Heart right ventricle (tissue), 16 donors: ENCODE measurements around the gene RPL35A. TPM values are rescaled to one million over a fixed set of nuclear protein-coding genes. Genes with fewer than 3 reads are reported as not detected.
"Not testable (repeated sequence)": the region's sequence is repeated elsewhere in the genome, so short reads cannot be mapped to it uniquely, and the experiment has no call there.

Source experiments
- ATAC-seq, 8 donors: fragments of 200-7000 bp; cut with Tn5 transposase; one replicate each; pipeline ENCODE4 v1.9.1; 2020; ENCODE audit warnings: mild to moderate bottlenecking in 8 of 8, moderate library complexity in 8 of 8, moderate number of reproducible peaks in 1 of 8
- DNase-seq, 2 donors: peaks; one replicate each; pipeline ENCODE4 v3.0.0-alpha.2; 2020
- H3K27ac ChIP-seq, 10 donors: fragments of 200-600 bp; sonication (generic) in 2 of 10; one replicate each; pipeline versions ENCODE4 v1.5.0 to v1.8.0; 2020 to 2022; ENCODE audit warnings: mild to moderate bottlenecking in 3 of 10
- H3K27me3 ChIP-seq, 7 donors: fragments of 200-600 bp; one replicate each; pipeline ENCODE4 v1.8.0; 2021 to 2022; ENCODE audit warnings: mild to moderate bottlenecking in 2 of 7
- H3K36me3 ChIP-seq, 9 donors: fragments of 200-600 bp; sonication (generic) in 1 of 9; one replicate each; pipeline versions ENCODE4 v1.5.0 to v1.8.0; 2020 to 2022; ENCODE audit warnings: mild to moderate bottlenecking in 2 of 9
- H3K4me1 ChIP-seq, 9 donors: fragments of 200-600 bp; sonication (generic) in 1 of 9; one replicate each; pipeline versions ENCODE4 v1.5.0 to v1.8.0; 2020 to 2022; ENCODE audit warnings: mild to moderate bottlenecking in 4 of 9
- H3K4me3 ChIP-seq, 10 donors: fragments of 200-600 bp; sonication (generic) in 2 of 10; one replicate each; pipeline versions ENCODE4 v1.5.0 to v1.8.0; 2020 to 2022; ENCODE audit warnings: mild to moderate bottlenecking in 7 of 10, moderate library complexity in 2 of 10
- H3K9me3 ChIP-seq, 11 donors: fragments of 200-600 bp in 10 of 11; sonication (generic) in 2 of 11; one replicate each; pipeline versions ENCODE4 v1.5.0 to v1.8.0; 2013 to 2022; ENCODE audit warnings: mild to moderate bottlenecking in 2 of 11, control low read depth in 1 of 11, moderate library complexity in 1 of 11
- WGBS, 2 donors: extraction: QIAGEN DNeasy Blood & Tissue Kit; methylation state at CpG; one replicate each; pipeline ENCODE4 v1.1.7; 2013; ENCODE audit warnings: inconsistent platforms in 1 of 2; 5-methylcytosine and 5-hydroxymethylcytosine counted together
- intact Hi-C, 10 donors: fragments of 100-400 bp; cut with DNase I; formaldehyde crosslinking; loops; one replicate each; pipeline versions ENCODE4 v1.11.1 to v1.14.2; 2022
- polyA plus RNA-seq, 2 donors: library from polyadenylated mRNA; stranded (reverse); fragments of 200-250 nt; gene quantifications; one replicate each; pipeline ENCODE4 v1.2.3, GENCODE V29; 2013
- total RNA-seq, 10 donors: library from RNA; stranded (reverse); fragmentation: NEBNext Ultra II Directional in 3 of 10; extraction: Animal tissue kit (Norgen Biotek cat#: 25700) in 3 of 10; gene quantifications; one replicate each; pipeline versions ENCODE4 v1.2.1 to v1.2.4, GENCODE V29; 2021 to 2023
- TF ChIP-seq, protein P1 (sequence below), 9 donors: fragments of 200-600 bp; sonication (generic) in 2 of 9; IDR thresholded peaks; one replicate each; pipeline versions ENCODE4 v1.5.0 to v1.8.0; 2021 to 2022; ENCODE audit warnings: antibody characterized with exemption in 9 of 9, mild to moderate bottlenecking in 5 of 9, moderate library complexity in 1 of 9
- donor health status: Arrhythmogenic right ventricular cardiomyopathy.
- donor health status: ischemic (EF 13 %, LVEDD 7.1; RV severe dilation, severe dysfunction).
- donor health status: healthy with polysubstance abuse.
- donor health status: DM: no; HTN: yes; CAD: no.
- donor health status: DM: no; HTN: no; CAD: no.
- donor health status: ischemic (EF 25% LVEDD 6.9; RV normal size, moderate dysfunction).
- donor health status: ischemic (EF 25% LVEDD 5.7; RV mildly dilated, moderate dysfunction).
- donor health status: healthy.
- donor health status: DM: yes; HTN: yes; CAD: no.
- donor health status: Ischemic cardiomyopathy.
- donor health status: ischemic (EF 35%, LVEDD 5.7; RV mildly dilated, moderate dysfunction).
- donor health status: nonischemic (EF 11% LVEDD 7.7; RV severe dilation, severe dysfunction).
- donor health status: DM: yes; HTN: yes; CAD: no.
- donor health status: PGD.
- donor health status: ischemic (EF 29% LVEDD 5.4; RV normal size, mild dysfunction).
- donor health status: nonischemic (EF 23%, LVEDD 6.1; RV moderate dilation, normal function).

RPL35A gene
- total and polyA plus RNA-seq, 12 donors: 674 to 1,493 (median 798) TPM

DNA sequence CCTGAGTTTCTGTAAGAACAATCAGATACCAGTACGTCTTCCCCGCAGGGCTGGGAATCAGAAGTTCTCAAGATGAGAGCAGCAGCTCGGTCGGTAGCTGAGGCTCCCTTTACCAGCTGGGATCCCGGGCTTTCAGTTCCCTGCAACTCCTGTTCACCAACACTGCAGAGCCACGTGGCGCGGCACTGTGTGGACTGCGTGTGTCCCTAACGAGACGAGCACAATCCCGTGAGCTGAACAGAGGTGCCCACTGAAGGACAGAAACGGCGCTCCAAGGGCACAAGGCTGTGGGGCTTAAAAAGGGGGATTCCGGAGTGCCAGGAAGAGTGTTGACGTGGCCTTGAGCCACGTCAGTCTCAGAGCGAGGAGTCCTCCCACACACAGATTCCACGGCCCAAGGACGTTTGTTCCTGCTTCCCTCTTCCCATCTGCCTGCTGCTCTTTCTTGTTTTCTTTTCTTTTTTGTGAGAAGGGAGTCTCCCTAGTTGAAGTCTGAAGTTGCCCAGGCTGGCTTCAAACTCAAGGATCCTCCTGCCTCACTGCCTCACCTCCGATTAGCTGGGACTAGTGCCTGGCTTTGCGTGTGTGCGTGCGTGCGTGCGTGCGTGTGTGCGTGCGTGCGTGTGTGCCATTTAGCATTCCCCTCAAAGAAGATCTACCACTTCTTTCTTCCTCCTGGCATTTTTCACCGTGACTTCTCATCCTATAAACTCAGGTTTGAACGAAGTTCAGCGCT lies 37.1 kb upstream of the RPL35A start:
- H3K9me3 ChIP-seq: no peaks in the 10 kb centered on the region
- intact Hi-C loops: no loop called here
- peak in 3 of 8 donors; percentile 50 to 62 (median 58) for ATAC-seq
- no peak for DNase-seq
- H3K36me3 ChIP-seq: peaks cover 0 to 16% (median 0%) of the 10 kb centered on the region in 9 donors
- H3K27me3 ChIP-seq: no peaks in the 10 kb centered on the region
- WGBS, 2 donors: 76 to 77% methylated on average over 33 of the region's 33 CpGs
- peak overlapping the region in 2 of 10 donors; percentile 15 to 22 for H3K4me3 ChIP-seq
- no peaks in the 10 kb centered on the region for H3K4me1 ChIP-seq
- H3K27ac ChIP-seq: peak overlapping the region in 1 of 10 donors; percentile 26
- TF ChIP-seq, protein P1, sequence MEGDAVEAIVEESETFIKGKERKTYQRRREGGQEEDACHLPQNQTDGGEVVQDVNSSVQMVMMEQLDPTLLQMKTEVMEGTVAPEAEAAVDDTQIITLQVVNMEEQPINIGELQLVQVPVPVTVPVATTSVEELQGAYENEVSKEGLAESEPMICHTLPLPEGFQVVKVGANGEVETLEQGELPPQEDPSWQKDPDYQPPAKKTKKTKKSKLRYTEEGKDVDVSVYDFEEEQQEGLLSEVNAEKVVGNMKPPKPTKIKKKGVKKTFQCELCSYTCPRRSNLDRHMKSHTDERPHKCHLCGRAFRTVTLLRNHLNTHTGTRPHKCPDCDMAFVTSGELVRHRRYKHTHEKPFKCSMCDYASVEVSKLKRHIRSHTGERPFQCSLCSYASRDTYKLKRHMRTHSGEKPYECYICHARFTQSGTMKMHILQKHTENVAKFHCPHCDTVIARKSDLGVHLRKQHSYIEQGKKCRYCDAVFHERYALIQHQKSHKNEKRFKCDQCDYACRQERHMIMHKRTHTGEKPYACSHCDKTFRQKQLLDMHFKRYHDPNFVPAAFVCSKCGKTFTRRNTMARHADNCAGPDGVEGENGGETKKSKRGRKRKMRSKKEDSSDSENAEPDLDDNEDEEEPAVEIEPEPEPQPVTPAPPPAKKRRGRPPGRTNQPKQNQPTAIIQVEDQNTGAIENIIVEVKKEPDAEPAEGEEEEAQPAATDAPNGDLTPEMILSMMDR (IDR thresholded peaks at IDR 0.05): no peak

DNA sequence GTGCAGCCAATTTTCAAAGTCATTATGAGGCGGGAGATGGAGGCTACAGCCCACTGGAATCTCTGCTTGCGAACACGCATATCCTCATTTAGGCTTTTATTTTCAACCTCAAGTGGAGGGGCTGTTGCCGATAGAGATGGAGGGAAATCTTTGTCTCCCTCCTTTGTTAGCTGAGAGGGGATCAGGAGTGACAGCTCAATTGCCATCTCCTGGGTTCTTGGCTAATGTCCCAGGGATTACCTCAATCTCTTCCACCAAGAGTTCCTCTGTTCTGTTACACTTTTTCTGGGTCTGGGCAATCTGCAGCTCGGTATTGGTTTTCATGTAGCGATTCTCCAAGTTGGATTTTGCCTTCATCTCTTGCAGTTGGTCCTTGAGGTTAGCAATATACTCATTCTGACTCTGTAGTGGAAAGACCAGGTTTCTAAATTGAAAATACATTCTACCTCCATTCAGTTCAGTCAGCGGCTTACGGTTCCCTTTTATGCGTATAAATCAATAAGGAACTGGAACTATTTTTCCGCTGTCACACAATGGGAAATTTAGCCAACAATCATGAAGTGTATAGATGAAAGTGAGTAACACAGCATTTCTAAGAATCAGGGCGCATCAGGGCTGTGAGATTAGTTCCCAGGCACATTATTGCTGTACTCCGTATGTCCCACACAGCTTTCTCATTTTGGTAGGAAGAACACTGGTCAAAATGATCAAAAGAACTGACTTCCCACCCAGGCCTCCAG lies 36.2 kb upstream of the RPL35A start:
- TF ChIP-seq, protein P1 (IDR thresholded peaks at IDR 0.05): no peak
- Histone ChIP-seq H3K9me3 (no peaks in the 10 kb centered on the region), H3K4me3 (no peak overlapping the region), H3K36me3 (peaks cover 0 to 18% (median 0%) of the 10 kb centered on the region in 9 donors), H3K27ac (no peak overlapping the region), H3K27me3 (no peaks in the 10 kb centered on the region), H3K4me1 (no peaks in the 10 kb centered on the region)
- 95 to 97% methylated on average over 12 of the region's 12 CpGs for WGBS, 2 donors
- ATAC-seq (no peak), DNase-seq (no peak)
- intact Hi-C loops: no loop called here

DNA sequence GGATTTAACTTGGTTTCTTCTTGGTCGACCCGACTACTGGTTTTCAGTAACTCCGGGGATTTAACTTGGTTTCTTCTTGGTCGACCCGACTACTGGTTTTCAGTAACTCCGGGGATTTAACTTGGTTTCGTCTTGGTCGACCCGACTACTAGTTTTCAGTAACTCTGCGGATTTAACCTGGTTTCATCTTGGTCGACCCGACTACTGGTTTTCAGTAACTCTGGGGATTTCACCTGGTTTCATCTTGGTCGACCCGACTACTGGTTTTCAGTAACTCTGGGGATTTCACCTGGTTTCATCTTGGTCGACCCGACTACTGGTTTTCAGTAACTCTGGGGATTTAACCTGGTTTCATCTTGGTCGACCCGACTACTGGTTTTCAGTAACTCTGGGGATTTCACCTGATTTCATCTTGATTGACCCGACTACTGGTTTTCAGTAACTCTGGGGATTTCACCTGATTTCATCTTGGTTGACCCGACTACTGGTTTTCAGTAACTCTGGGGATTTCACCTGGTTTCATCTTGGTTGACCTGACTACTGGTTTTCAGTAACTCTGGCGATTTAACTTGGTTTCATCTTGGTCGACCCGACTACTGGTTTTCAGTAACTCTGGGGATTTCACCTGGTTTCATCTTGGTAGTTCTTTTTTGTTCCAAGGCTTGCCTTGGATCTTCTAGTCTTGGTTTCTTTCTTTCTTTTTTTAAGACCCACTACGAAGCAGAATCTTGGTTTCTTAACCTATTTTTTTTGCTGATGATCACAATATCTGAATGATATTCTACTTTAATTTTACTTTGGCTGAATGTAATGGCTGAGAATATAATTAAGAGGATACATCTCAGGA lies 28.3 kb upstream of the RPL35A start:
- H3K4me3 ChIP-seq, H3K27me3 ChIP-seq, H3K4me1 ChIP-seq, H3K9me3 ChIP-seq, DNase-seq, ATAC-seq, intact Hi-C loops, H3K27ac ChIP-seq: not testable (repeated sequence)
- H3K36me3 ChIP-seq: peaks cover 0 to 41% (median 0%) of the 10 kb centered on the region in 9 donors
- WGBS, 2 donors: 86% methylated on average over 20 to 22 of the region's 24 CpGs

DNA sequence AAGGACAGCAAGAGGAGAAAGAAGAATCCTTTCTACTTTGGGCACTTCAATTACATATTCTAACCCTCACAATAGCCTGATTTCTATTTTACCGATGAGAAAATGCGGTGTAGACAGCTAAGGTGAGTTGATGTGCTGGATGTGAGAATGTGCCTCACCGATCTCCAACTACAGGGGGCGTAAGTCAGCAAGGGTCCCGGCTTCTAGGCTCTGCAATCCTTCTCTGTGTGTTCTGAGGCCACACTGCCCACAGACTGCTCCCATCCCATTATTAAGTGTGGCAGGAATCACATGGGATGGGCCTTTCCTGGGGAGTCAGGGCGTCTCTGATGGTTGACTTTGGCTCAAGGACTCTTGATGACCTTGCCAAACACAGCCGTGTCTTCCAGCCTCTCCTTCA lies 23.6 kb upstream of the RPL35A start:
- no peak for ATAC-seq
- peaks cover 0 to 71% (median 0%) of the 10 kb centered on the region in 9 donors for H3K36me3 ChIP-seq
- DNase-seq: no peak
- H3K27me3 ChIP-seq: no peaks in the 10 kb centered on the region
- H3K9me3 ChIP-seq: no peaks in the 10 kb centered on the region
- H3K4me3 ChIP-seq: no peak overlapping the region
- H3K27ac ChIP-seq: no peak overlapping the region
- no peaks in the 10 kb centered on the region for H3K4me1 ChIP-seq
- WGBS, 2 donors: 68 to 69% methylated on average over 7 of the region's 7 CpGs
- intact Hi-C loops: no loop called here
- TF ChIP-seq, protein P1 (IDR thresholded peaks at IDR 0.05): no peak

DNA sequence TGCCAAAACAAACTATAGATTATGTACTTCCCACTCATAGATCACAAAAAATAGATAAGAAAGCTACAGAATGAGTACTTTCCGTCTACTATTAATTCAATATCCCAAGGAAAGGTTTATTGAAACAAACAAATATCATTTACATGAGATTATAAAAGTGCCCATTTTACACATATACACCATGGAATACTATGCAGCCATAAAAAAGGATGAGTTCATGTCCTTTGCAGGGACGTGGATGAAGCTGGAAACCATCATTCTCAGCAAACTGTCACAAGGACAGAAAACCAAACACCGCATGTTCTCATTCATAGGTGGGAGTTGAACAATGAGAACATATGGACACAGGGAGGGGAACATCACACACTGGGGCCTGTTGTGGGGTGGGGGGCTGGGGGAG lies 22.4 kb upstream of the RPL35A start:
- DNase-seq, H3K4me1 ChIP-seq, H3K9me3 ChIP-seq, intact Hi-C loops, H3K27me3 ChIP-seq, H3K27ac ChIP-seq, H3K4me3 ChIP-seq, ATAC-seq: not testable (repeated sequence)
- 88% methylated on average over 3 of the region's 3 CpGs for WGBS, 2 donors
- peaks cover 0 to 65% (median 3%) of the 10 kb centered on the region in 9 donors for H3K36me3 ChIP-seq
